SK-MEL-5 (cell line): ENCODE results near the gene ERCC6. TPM values are rescaled to one million over a fixed set of nuclear protein-coding genes. Genes with fewer than 3 reads are reported as not detected.
A peak's percentile ranks its signal among the peaks of the same experiment; 100 is the strongest.

Experiments used
- DNase-seq: peaks from one replicate; pipeline ENCODE4 v3.0.0-alpha.2; 2016; ENCODE audit warnings: low read depth, low spot score
- in situ Hi-C: cut with HindIII; loops from 2 replicates; pipeline ENCODE4 v1.10.0; 2016; ENCODE audit warnings: low sequenced_read_pairs, high pct_unique_total_duplicates, low pct_unique_long_range_greater_than_20kb
- polyA plus RNA-seq, 2 experiments: library from polyadenylated mRNA; depleted of rRNA; stranded (reverse); fragments of >200 nt; gene quantifications; 2 replicates each; pipeline ENCODE4 v1.2.3, GENCODE V29; 2015
- total RNA-seq: library from RNA; depleted of rRNA; stranded (reverse); fragments of >200 nt; shearing (Covaris generic); gene quantifications from 2 replicates; pipeline ENCODE4 v1.2.3, GENCODE V29; 2014; rRNA removed

The ERCC6 gene
- 11.4 and 16.1 TPM in 2 replicates for total RNA-seq
- polyA plus RNA-seq (2015; cell fraction: cytosol; rRNA removed), result 10.9 and 16.9 TPM in 2 replicates
- 25.7 and 30.3 TPM in 2 replicates for polyA plus RNA-seq (2015; cell fraction: nucleus; rRNA removed)

GRCh38 chr10:49538381-49539319 lies at the start of gene ERCC6:
ERCC6 (minus strand) TSS chr10:49539121.
- in situ Hi-C loops, result no loop called here
- DNase-seq, result peak; percentile 96

- DNase-seq, result peak; percentile 49
- in situ Hi-C loops, result no loop called here
These were observed 49.1 kb upstream of the ERCC6 start for GRCh38 chr10:49587981-49588380.

- no peak for DNase-seq
- in situ Hi-C loops, result no loop called here
These were observed 46.5 kb upstream of the ERCC6 start for GRCh38 chr10:49585387-49585786.

GRCh38 chr10:49579621-49580020 lies 40.7 kb upstream of the ERCC6 start:
- no peak for DNase-seq
- in situ Hi-C loops, result no loop called here

GRCh38 chr10:49578392-49578791 lies 39.5 kb upstream of the ERCC6 start:
- no peak for DNase-seq
- in situ Hi-C loops, result no loop called here

GRCh38 chr10:49577182-49577925 lies 38.4 kb upstream of the ERCC6 start:
- DNase-seq, result no peak
- in situ Hi-C loops, result no loop called here

- DNase-seq, result no peak
- in situ Hi-C loops, result no loop called here
These were observed 36.7 kb upstream of the ERCC6 start for GRCh38 chr10:49575489-49576072.

- in situ Hi-C loops, result no loop called here
- no peak for DNase-seq
These were observed 33.7 kb upstream of the ERCC6 start for GRCh38 chr10:49572594-49573114.

GRCh38 chr10:49571388-49571787 lies 32.5 kb upstream of the ERCC6 start:
- DNase-seq, result no peak
- in situ Hi-C loops, result no loop called here

- DNase-seq, result no peak
- in situ Hi-C loops, result no loop called here
These were observed 30.2 kb upstream of the ERCC6 start for GRCh38 chr10:49569031-49569631.

GRCh38 chr10:49568235-49568634 lies 29.3 kb upstream of the ERCC6 start:
- in situ Hi-C loops, result no loop called here
- DNase-seq, result no peak

- DNase-seq, result no peak
- in situ Hi-C loops, result no loop called here
These were observed 28.9 kb upstream of the ERCC6 start for GRCh38 chr10:49567810-49568209.

GRCh38 chr10:49564461-49565009 lies 25.6 kb upstream of the ERCC6 start:
- no peak for DNase-seq
- in situ Hi-C loops, result no loop called here

GRCh38 chr10:49562893-49563292 lies 24.0 kb upstream of the ERCC6 start:
- in situ Hi-C loops, result no loop called here
- DNase-seq, result no peak

- no peak for DNase-seq
- in situ Hi-C loops, result no loop called here
These were observed 21.6 kb upstream of the ERCC6 start for GRCh38 chr10:49560526-49560925.

- no peak for DNase-seq
- in situ Hi-C loops, result no loop called here
These were observed 20.6 kb upstream of the ERCC6 start for GRCh38 chr10:49559476-49559875.

GRCh38 chr10:49558190-49558589 lies 19.3 kb upstream of the ERCC6 start:
- in situ Hi-C loops, result no loop called here
- DNase-seq, result no peak
